ENCODE results near the gene TIAM1.
A peak's percentile ranks its signal among the peaks of the same experiment; 100 is the strongest.

The TIAM1 gene

GRCh38 chr21:31282095-31282709, 61.9 kb downstream of the TIAM1 start:
- no peaks in the 10 kb centered on the region for H3K9me3 ChIP-seq (replicated peaks in 1 of 11)
- no peak overlapping the region for H3K9ac ChIP-seq
- 0 out of 22 replicates have a peak overlapping the region, but pooled peaks of 2 of the 11 experiments have one; percentile 2 to 20 for H3K4me2 ChIP-seq
- H3K4me3 ChIP-seq = no peak overlapping the region
- H3K36me3 ChIP-seq = peaks cover 0 to 17% (median 0%) of the 10 kb centered on the region in 11 experiments; a peak in 2 of 22 replicates
- H3K4me1 ChIP-seq = peaks cover 22 to 41% (median 35%) of the 10 kb centered on the region in 10 experiments
- no peak overlapping the region for H3K27ac ChIP-seq
- TF ChIP-seq Cebpa-rat (IDR thresholded peaks at IDR 0.05) = no peak
- no peaks in the 10 kb centered on the region; a peak in 1 of 22 replicates for H4K20me1 ChIP-seq
- no peaks in the 10 kb centered on the region for H3K27me3 ChIP-seq

- peaks cover 0 to 20% (median 0%) of the 10 kb centered on the region in 11 experiments; a peak in 2 of 22 replicates for H3K36me3 ChIP-seq
- no peak overlapping the region for H3K4me3 ChIP-seq
- TF ChIP-seq Cebpa-rat (IDR thresholded peaks at IDR 0.05) = no peak
- H3K27me3 ChIP-seq = no peaks in the 10 kb centered on the region
- no peaks in the 10 kb centered on the region for H3K9me3 ChIP-seq (replicated peaks in 1 of 11)
- peaks cover 22 to 41% (median 35%) of the 10 kb centered on the region in 10 experiments for H3K4me1 ChIP-seq
- no peak overlapping the region for H3K9ac ChIP-seq
- H4K20me1 ChIP-seq = no peaks in the 10 kb centered on the region; a peak in 1 of 22 replicates
- H3K27ac ChIP-seq = no peak overlapping the region
- H3K4me2 ChIP-seq = no peak overlapping the region
These were observed 62.5 kb downstream of the TIAM1 start for GRCh38 chr21:31281561-31281960.

GRCh38 chr21:31279986-31280385, 64.1 kb downstream of the TIAM1 start:
- no peak overlapping the region for H3K4me2 ChIP-seq
- no peaks in the 10 kb centered on the region for H3K9me3 ChIP-seq (replicated peaks in 1 of 11)
- H3K4me3 ChIP-seq = no peak overlapping the region
- no peaks in the 10 kb centered on the region; a peak in 1 of 22 replicates for H4K20me1 ChIP-seq
- no peak overlapping the region for H3K9ac ChIP-seq
- no peak overlapping the region for H3K27ac ChIP-seq
- H3K36me3 ChIP-seq = peaks cover 0 to 11% (median 0%) of the 10 kb centered on the region in 11 experiments; a peak in 2 of 22 replicates
- H3K4me1 ChIP-seq = peaks cover 16 to 35% (median 31%) of the 10 kb centered on the region in 10 experiments
- H3K27me3 ChIP-seq = no peaks in the 10 kb centered on the region
- no peak for TF ChIP-seq Cebpa-rat (IDR thresholded peaks at IDR 0.05)

GRCh38 chr21:31279214-31279613, 64.8 kb downstream of the TIAM1 start:
- TF ChIP-seq Cebpa-rat (IDR thresholded peaks at IDR 0.05) = no peak
- H4K20me1 ChIP-seq = no peaks in the 10 kb centered on the region; a peak in 1 of 22 replicates
- H3K4me3 ChIP-seq = no peak overlapping the region
- H3K4me1 ChIP-seq = peaks cover 8 to 27% (median 23%) of the 10 kb centered on the region in 10 experiments
- H3K9ac ChIP-seq = no peak overlapping the region
- no peaks in the 10 kb centered on the region for H3K27me3 ChIP-seq
- peaks cover 0 to 6% (median 3%) of the 10 kb centered on the region in 11 experiments; a peak in 10 of 22 replicates for H3K9me3 ChIP-seq (replicated peaks in 1 of 11)
- H3K27ac ChIP-seq = no peak overlapping the region
- no peak overlapping the region for H3K4me2 ChIP-seq
- peaks cover 0 to 14% (median 0%) of the 10 kb centered on the region in 11 experiments; a peak in 5 of 22 replicates for H3K36me3 ChIP-seq

- no peak overlapping the region for H3K4me3 ChIP-seq
- H3K9ac ChIP-seq = no peak overlapping the region
- no peaks in the 10 kb centered on the region for H3K27me3 ChIP-seq
- H4K20me1 ChIP-seq = no peaks in the 10 kb centered on the region; a peak in 1 of 22 replicates
- peaks cover 5 to 12% (median 8%) of the 10 kb centered on the region in 11 experiments; a peak in 13 of 22 replicates for H3K9me3 ChIP-seq (replicated peaks in 1 of 11)
- peak overlapping the region in 6 of 11 experiments; percentile 9 to 32 (median 23); a peak in 8 of 22 replicates for H3K4me2 ChIP-seq
- H3K36me3 ChIP-seq = peaks cover 0 to 17% (median 0%) of the 10 kb centered on the region in 11 experiments; a peak in 5 of 22 replicates
- no peak overlapping the region for H3K27ac ChIP-seq
- TF ChIP-seq Cebpa-rat (IDR thresholded peaks at IDR 0.05) = no peak
- peaks cover 7 to 23% (median 18%) of the 10 kb centered on the region in 10 experiments for H3K4me1 ChIP-seq
These were observed 65.4 kb downstream of the TIAM1 start for GRCh38 chr21:31278511-31279130.

GRCh38 chr21:31276663-31277062, 67.4 kb downstream of the TIAM1 start:
- Histone ChIP-seq H4K20me1 (no peaks in the 10 kb centered on the region; a peak in 1 of 22 replicates), H3K27ac (no peak overlapping the region), H3K4me3 (no peak overlapping the region), H3K36me3 (peaks cover 0 to 15% (median under 1%) of the 10 kb centered on the region in 11 experiments; a peak in 7 of 22 replicates), H3K27me3 (no peaks in the 10 kb centered on the region), H3K9me3 (replicated peaks in 1 of 11) (peaks cover 5 to 17% (median 10%) of the 10 kb centered on the region in 11 experiments; a peak in 13 of 22 replicates), H3K4me1 (peaks cover 0 to 19% (median 12%) of the 10 kb centered on the region in 10 experiments; a peak in 18 of 20 replicates), H3K9ac (no peak overlapping the region), H3K4me2 (no peak overlapping the region)
- no peak for TF ChIP-seq Cebpa-rat (IDR thresholded peaks at IDR 0.05)

GRCh38 chr21:31275901-31276300, 68.2 kb downstream of the TIAM1 start:
- TF ChIP-seq Cebpa-rat (IDR thresholded peaks at IDR 0.05) = no peak
- no peaks in the 10 kb centered on the region; a peak in 1 of 22 replicates for H4K20me1 ChIP-seq
- peaks cover 5 to 20% (median 14%) of the 10 kb centered on the region in 11 experiments; a peak in 14 of 22 replicates for H3K9me3 ChIP-seq (replicated peaks in 1 of 11)
- H3K36me3 ChIP-seq = peaks cover 0 to 17% (median 7%) of the 10 kb centered on the region in 11 experiments; a peak in 9 of 22 replicates
- peaks cover 0 to 19% (median 12%) of the 10 kb centered on the region in 10 experiments; a peak in 18 of 20 replicates for H3K4me1 ChIP-seq
- no peak overlapping the region for H3K4me3 ChIP-seq
- H3K27ac ChIP-seq = no peak overlapping the region
- H3K4me2 ChIP-seq = no peak overlapping the region
- H3K27me3 ChIP-seq = no peaks in the 10 kb centered on the region
- H3K9ac ChIP-seq = no peak overlapping the region

- Histone ChIP-seq H3K4me3 (no peak overlapping the region), H3K36me3 (peaks cover 0 to 17% (median 11%) of the 10 kb centered on the region in 11 experiments; a peak in 9 of 22 replicates), H3K27me3 (no peaks in the 10 kb centered on the region), H3K4me2 (peak overlapping the region in 1 of 11 experiments; percentile 13; a peak in 1 of 22 replicates), H3K9ac (no peak overlapping the region), H4K20me1 (no peaks in the 10 kb centered on the region), H3K4me1 (peaks cover 14 to 38% (median 27%) of the 10 kb centered on the region in 10 experiments), H3K27ac (no peak overlapping the region), H3K9me3 (replicated peaks in 1 of 11) (peaks cover 5 to 29% (median 20%) of the 10 kb centered on the region in 11 experiments; a peak in 14 of 22 replicates)
- no peak for TF ChIP-seq Cebpa-rat (IDR thresholded peaks at IDR 0.05)
These were observed 70.8 kb downstream of the TIAM1 start for GRCh38 chr21:31273278-31273677.

- peaks cover 0 to 23% (median 8%) of the 10 kb centered on the region in 11 experiments; a peak in 8 of 22 replicates for H3K36me3 ChIP-seq
- H3K9me3 ChIP-seq (replicated peaks in 1 of 11) = peaks cover 0 to 18% (median 12%) of the 10 kb centered on the region in 11 experiments; a peak in 10 of 22 replicates
- H3K4me1 ChIP-seq = peaks cover 41 to 61% (median 53%) of the 10 kb centered on the region in 10 experiments
- TF ChIP-seq Cebpa-rat (IDR thresholded peaks at IDR 0.05) = no peak
- H4K20me1 ChIP-seq = no peaks in the 10 kb centered on the region; a peak in 1 of 22 replicates
- peak overlapping the region in 6 of 11 experiments; percentile 0 to 46 (median 30); a peak in 7 of 22 replicates for H3K27ac ChIP-seq
- no peak overlapping the region for H3K9ac ChIP-seq
- no peaks in the 10 kb centered on the region for H3K27me3 ChIP-seq
- peak overlapping the region; percentile 35 to 79 (median 67); a peak in 21 of 22 replicates for H3K4me2 ChIP-seq
- H3K4me3 ChIP-seq = no peak overlapping the region
These were observed 76.0 kb downstream of the TIAM1 start for GRCh38 chr21:31268090-31268489.

Measured in BLaER1 treated with 17β-estradiol and CSF1 and Interleukin-3, amounts not matched to agents 10 nM and 100 nM (cell line).